Measurements from ENCODE around the gene HMCN1.

HMCN1 gene

GRCh38 chr1:185733818-185734735, at the start of gene HMCN1:
Gene HMCN1 (plus strand): TSS chr1:185734391. CDS start chr1:185734780, 389 bp downstream.
- TF ChIP-seq HDGF (IDR thresholded peaks at IDR 0.05; ENCODE audit: borderline replicate concordance), result no peak
- TF ChIP-seq ELF4 (IDR thresholded peaks at IDR 0.05), result no peak
- TF ChIP-seq L3MBTL2 (conservative IDR thresholded peaks at IDR 0.05), result peak; percentile 61
- TF ChIP-seq LEF1 (IDR thresholded peaks at IDR 0.05; ENCODE audit: borderline replicate concordance), result no peak
- no peak for TF ChIP-seq FOXM1 (IDR thresholded peaks at IDR 0.05; ENCODE audit: borderline replicate concordance)
- TF ChIP-seq CTBP1 (IDR thresholded peaks at IDR 0.05; ENCODE audit: borderline replicate concordance), result no peak
- no peak for TF ChIP-seq ZNF384 (IDR thresholded peaks at IDR 0.05)
- POLR2A ChIA-PET, result interaction anchor here (0.6 to 1.0 kb wide), 3 partner anchors 37 to 274 kb away, joined by 3 read pairs; no protein-coding TSS in a partner anchor
- peak; percentile 81 for DNase-seq (ENCODE audit: extremely low spot score)

GRCh38 chr1:185686821-185687778, 47.1 kb upstream of the HMCN1 start:
- TF ChIP-seq FOXM1 (IDR thresholded peaks at IDR 0.05; ENCODE audit: borderline replicate concordance) (no peak), LEF1 (IDR thresholded peaks at IDR 0.05; ENCODE audit: borderline replicate concordance) (no peak), FOXK2 (IDR thresholded peaks at IDR 0.05) (no peak), BHLHE40 (IDR thresholded peaks at IDR 0.05; ENCODE audit: borderline replicate concordance) (no peak), ARNT (IDR thresholded peaks at IDR 0.05) (no peak), L3MBTL2 (conservative IDR thresholded peaks at IDR 0.05) (no peak), CTBP1 (IDR thresholded peaks at IDR 0.05; ENCODE audit: borderline replicate concordance) (no peak)
- DNase-seq (ENCODE audit: extremely low spot score), result no peak
- ChIA-PET POLR2A (no interaction called here), CTCF (no interaction called here)

More at GRCh38 chr1:185733818-185734735, at the start of gene HMCN1:
- CTCF ChIA-PET, result interaction anchor here (0.6 to 1.6 kb wide), 8 partner anchors 9 to 1375 kb away, joined by 3 to 6 read pairs (median 3); no protein-coding TSS in a partner anchor

- TF ChIP-seq BHLHE40 (IDR thresholded peaks at IDR 0.05; ENCODE audit: borderline replicate concordance) (no peak), L3MBTL2 (conservative IDR thresholded peaks at IDR 0.05) (no peak), TARDBP (IDR thresholded peaks at IDR 0.05) (no peak), HDGF (IDR thresholded peaks at IDR 0.05; ENCODE audit: borderline replicate concordance) (no peak), FOXK2 (IDR thresholded peaks at IDR 0.05) (no peak), CTBP1 (IDR thresholded peaks at IDR 0.05; ENCODE audit: borderline replicate concordance) (no peak), ARNT (IDR thresholded peaks at IDR 0.05) (no peak), ELF4 (IDR thresholded peaks at IDR 0.05) (no peak), FOXM1 (IDR thresholded peaks at IDR 0.05; ENCODE audit: borderline replicate concordance) (no peak), ZNF384 (IDR thresholded peaks at IDR 0.05) (no peak), NFRKB (IDR thresholded peaks at IDR 0.05) (no peak), SP1 (IDR thresholded peaks at IDR 0.05) (no peak), SUZ12 (IDR thresholded peaks at IDR 0.05) (no peak), PKNOX1 (IDR thresholded peaks at IDR 0.05) (no peak)
- ChIA-PET POLR2A (no interaction called here), CTCF (no interaction called here)
- DNase-seq (ENCODE audit: extremely low spot score), result no peak
These were observed 43.7 kb upstream of the HMCN1 start for GRCh38 chr1:185690527-185690926.

- ChIA-PET POLR2A (no interaction called here), CTCF (interaction anchor here (1.3 kb wide), 1 partner anchor 98 kb away, joined by 3 read pairs; no protein-coding TSS in a partner anchor)
- DNase-seq (ENCODE audit: extremely low spot score), result no peak
- TF ChIP-seq TARDBP (IDR thresholded peaks at IDR 0.05) (no peak), ELF4 (IDR thresholded peaks at IDR 0.05) (no peak), HDGF (IDR thresholded peaks at IDR 0.05; ENCODE audit: borderline replicate concordance) (no peak), BHLHE40 (IDR thresholded peaks at IDR 0.05; ENCODE audit: borderline replicate concordance) (no peak), LEF1 (IDR thresholded peaks at IDR 0.05; ENCODE audit: borderline replicate concordance) (no peak)
These were observed 40.5 kb upstream of the HMCN1 start for GRCh38 chr1:185693654-185694053.

- ChIA-PET CTCF (interaction anchor here (0.7 to 1.3 kb wide), 3 partner anchors 13 to 98 kb away, joined by 3 to 5 read pairs (median 3); no protein-coding TSS in a partner anchor), POLR2A (no interaction called here)
- no peak for DNase-seq (ENCODE audit: extremely low spot score)
- TF ChIP-seq TARDBP (IDR thresholded peaks at IDR 0.05), result no peak
These were observed 40.1 kb upstream of the HMCN1 start for GRCh38 chr1:185694081-185694480.

- CTCF ChIA-PET, result no interaction called here
- DNase-seq (ENCODE audit: extremely low spot score), result no peak
These were observed 38.9 kb upstream of the HMCN1 start for GRCh38 chr1:185695299-185695698.

More at GRCh38 chr1:185695299-185695698, 38.9 kb upstream of the HMCN1 start:
- POLR2A ChIA-PET, result no interaction called here
- TF ChIP-seq ELF4 (IDR thresholded peaks at IDR 0.05), result no peak
- no peak for TF ChIP-seq ZNF384 (IDR thresholded peaks at IDR 0.05)
- no peak for TF ChIP-seq FOXA1 (IDR thresholded peaks at IDR 0.05)
- TF ChIP-seq PKNOX1 (IDR thresholded peaks at IDR 0.05), result no peak
- TF ChIP-seq LEF1 (IDR thresholded peaks at IDR 0.05; ENCODE audit: borderline replicate concordance), result no peak
- no peak for TF ChIP-seq BHLHE40 (IDR thresholded peaks at IDR 0.05; ENCODE audit: borderline replicate concordance)
- TF ChIP-seq TARDBP (IDR thresholded peaks at IDR 0.05), result no peak
- no peak for TF ChIP-seq SP1 (IDR thresholded peaks at IDR 0.05)
- no peak for TF ChIP-seq FOXK2 (IDR thresholded peaks at IDR 0.05)
- TF ChIP-seq HDGF (IDR thresholded peaks at IDR 0.05; ENCODE audit: borderline replicate concordance), result no peak
- TF ChIP-seq SUZ12 (IDR thresholded peaks at IDR 0.05), result no peak
- TF ChIP-seq FOXM1 (IDR thresholded peaks at IDR 0.05; ENCODE audit: borderline replicate concordance), result no peak
- no peak for TF ChIP-seq L3MBTL2 (conservative IDR thresholded peaks at IDR 0.05)
- TF ChIP-seq ARNT (IDR thresholded peaks at IDR 0.05), result no peak
- no peak for TF ChIP-seq NFRKB (IDR thresholded peaks at IDR 0.05)
- no peak for TF ChIP-seq CTBP1 (IDR thresholded peaks at IDR 0.05; ENCODE audit: borderline replicate concordance)
